HG02943 (cell line): ENCODE results near the gene CFAP46.
"Not testable (repeated sequence)": the region's sequence is repeated elsewhere in the genome, so short reads cannot be mapped to it uniquely, and the experiment has no call there.

Experiments used
- ATAC-seq: cut with Tn5 transposase; IDR thresholded peaks from one replicate; pipeline ENCODE4 v1.9.1; 2021; ENCODE audit warnings: mild to moderate bottlenecking, low read depth, moderate library complexity; ENCODE audit not compliant: unreplicated experiment

The CFAP46 gene

GRCh38 chr10:132904814-132905649 is 37.3 kb downstream of the CFAP46 start:
- no peak for ATAC-seq

GRCh38 chr10:132904181-132904813 is 38.1 kb downstream of the CFAP46 start:
- no peak for ATAC-seq

- ATAC-seq, result not testable (repeated sequence)
Measured at GRCh38 chr10:132902656-132903575, 39.5 kb downstream of the CFAP46 start.

- ATAC-seq, result no peak
Measured at GRCh38 chr10:132901351-132901750, 41.0 kb downstream of the CFAP46 start.

GRCh38 chr10:132900211-132900756 is 42.1 kb downstream of the CFAP46 start:
- no peak for ATAC-seq

GRCh38 chr10:132899751-132900065 is 42.7 kb downstream of the CFAP46 start:
- no peak for ATAC-seq

GRCh38 chr10:132899054-132899750 is 43.2 kb downstream of the CFAP46 start:
- no peak for ATAC-seq

GRCh38 chr10:132898391-132899053 is 43.8 kb downstream of the CFAP46 start:
- no peak for ATAC-seq

- no peak for ATAC-seq
Measured at GRCh38 chr10:132897516-132898381, 44.6 kb downstream of the CFAP46 start.

- ATAC-seq, result not testable (repeated sequence)
Measured at GRCh38 chr10:132893786-132894185, 48.6 kb downstream of the CFAP46 start.

GRCh38 chr10:132893090-132893489 is 49.3 kb downstream of the CFAP46 start:
- no peak for ATAC-seq

GRCh38 chr10:132892004-132892403 is 50.4 kb downstream of the CFAP46 start:
- no peak for ATAC-seq

- ATAC-seq, result no peak
Measured at GRCh38 chr10:132891368-132891767, 51.0 kb downstream of the CFAP46 start.

- no peak for ATAC-seq
Measured at GRCh38 chr10:132890301-132890700, 52.1 kb downstream of the CFAP46 start.

- no peak for ATAC-seq
Measured at GRCh38 chr10:132889556-132889955, 52.8 kb downstream of the CFAP46 start.

GRCh38 chr10:132888898-132889490 is 53.4 kb downstream of the CFAP46 start:
- ATAC-seq, result no peak

- ATAC-seq, result not testable (repeated sequence)
Measured at GRCh38 chr10:132888446-132888845, 53.9 kb downstream of the CFAP46 start.
